NT2/D1 (cell line): ENCODE data around the gene AVL9.
"Not testable (repeated sequence)": the region's sequence is repeated elsewhere in the genome, so short reads cannot be mapped to it uniquely, and the experiment has no call there.

Experiments
- DNase-seq: peaks from one replicate; pipeline ENCODE4 v3.0.0-alpha.2; 2011; ENCODE audit warnings: low read depth, low spot score
- H3K27me3 ChIP-seq: 2 replicates; pipeline ENCODE4 v1.6.0; 2011; ENCODE audit warnings: mild to moderate bottlenecking; ENCODE audit not compliant: insufficient read length, insufficient read depth
- H3K36me3 ChIP-seq: 2 replicates; pipeline ENCODE4 v1.6.1; 2011; ENCODE audit warnings: mild to moderate bottlenecking, low read length, mixed read lengths; ENCODE audit not compliant: insufficient read depth, insufficient read length
- H3K4me1 ChIP-seq: 2 replicates; pipeline ENCODE4 v1.5.1; 2011; ENCODE audit not compliant: insufficient read depth, insufficient read length
- H3K4me3 ChIP-seq: 2 replicates; pipeline ENCODE4 v1.5.1; 2011; ENCODE audit warnings: low read depth; ENCODE audit not compliant: insufficient read length
- H3K9ac ChIP-seq: 2 replicates; pipeline ENCODE4 v1.6.0; 2011; ENCODE audit warnings: low read depth; ENCODE audit not compliant: insufficient read length
- H3K9me3 ChIP-seq: 2 replicates; pipeline ENCODE4 v1.5.1; 2011; ENCODE audit warnings: mild to moderate bottlenecking, low read length; ENCODE audit not compliant: insufficient read depth

AVL9 gene

DNA sequence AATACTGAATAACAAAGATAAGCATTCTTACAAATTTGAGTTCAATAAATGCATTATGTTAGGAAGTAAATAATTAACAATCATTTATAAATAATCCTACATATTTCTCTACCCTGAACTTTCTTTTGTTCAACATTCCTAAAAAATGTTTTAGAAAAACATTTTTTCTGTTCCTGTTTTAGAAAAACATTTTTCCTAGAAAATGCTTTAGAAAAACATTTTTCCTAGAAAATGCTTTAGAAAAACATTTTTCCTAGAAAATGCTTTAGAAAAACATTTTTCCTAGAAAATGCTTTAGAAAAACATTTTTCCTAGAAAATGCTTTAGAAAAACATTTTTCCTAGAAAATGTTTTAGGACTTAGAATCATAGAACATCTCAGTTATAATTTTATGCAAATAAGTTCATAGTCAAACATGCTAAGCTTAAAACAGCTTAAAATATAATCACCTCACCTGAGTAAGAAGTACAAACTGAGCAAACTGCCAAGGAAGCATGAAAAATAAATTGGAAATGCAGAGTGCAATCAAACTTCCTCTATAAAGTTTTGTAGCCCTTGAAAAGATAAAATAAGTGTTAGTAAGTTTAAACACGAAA, 139.6 kb downstream of the AVL9 start:
- H3K4me1 ChIP-seq, DNase-seq, H3K9ac ChIP-seq, H3K27me3 ChIP-seq, H3K4me3 ChIP-seq, H3K9me3 ChIP-seq, H3K36me3 ChIP-seq: not testable (repeated sequence)

DNA sequence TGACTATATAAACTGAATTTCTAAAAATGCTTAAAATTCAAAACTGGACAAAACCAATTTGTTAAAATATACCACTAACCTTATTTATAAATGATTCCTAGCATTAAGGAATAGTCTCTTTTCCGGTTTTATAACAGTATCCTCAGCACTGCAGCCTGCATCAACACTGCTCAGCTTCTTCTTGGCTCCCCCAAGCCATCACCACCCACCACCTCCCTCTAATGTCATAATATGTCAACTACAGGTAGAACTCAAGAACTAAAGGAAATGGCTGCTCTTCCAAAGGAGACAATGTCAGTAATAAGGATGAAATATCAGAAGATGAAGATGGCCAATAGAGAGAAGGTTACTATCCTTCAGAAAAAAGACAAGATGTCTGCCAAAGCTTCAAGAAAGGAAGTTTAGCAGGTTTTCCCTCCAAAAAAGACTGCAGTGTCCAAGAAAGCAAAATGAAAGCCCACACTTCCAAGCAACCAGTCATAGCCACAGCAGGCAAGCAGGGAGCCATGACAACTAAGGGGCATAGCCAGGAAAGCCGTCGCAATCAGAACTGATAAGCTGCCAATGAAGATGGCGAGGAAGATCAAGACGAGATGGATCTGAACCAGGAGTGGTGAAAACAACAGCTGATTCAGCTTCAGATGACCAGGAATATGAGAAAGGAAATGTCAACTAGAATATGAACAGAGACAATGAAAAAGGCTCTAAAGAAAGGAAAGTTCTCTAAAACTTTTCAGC, 141.6 kb downstream of the AVL9 start:
- not testable (repeated sequence) for H3K9me3 ChIP-seq, H3K4me1 ChIP-seq, H3K27me3 ChIP-seq, H3K4me3 ChIP-seq, H3K9ac ChIP-seq, DNase-seq, H3K36me3 ChIP-seq

DNA sequence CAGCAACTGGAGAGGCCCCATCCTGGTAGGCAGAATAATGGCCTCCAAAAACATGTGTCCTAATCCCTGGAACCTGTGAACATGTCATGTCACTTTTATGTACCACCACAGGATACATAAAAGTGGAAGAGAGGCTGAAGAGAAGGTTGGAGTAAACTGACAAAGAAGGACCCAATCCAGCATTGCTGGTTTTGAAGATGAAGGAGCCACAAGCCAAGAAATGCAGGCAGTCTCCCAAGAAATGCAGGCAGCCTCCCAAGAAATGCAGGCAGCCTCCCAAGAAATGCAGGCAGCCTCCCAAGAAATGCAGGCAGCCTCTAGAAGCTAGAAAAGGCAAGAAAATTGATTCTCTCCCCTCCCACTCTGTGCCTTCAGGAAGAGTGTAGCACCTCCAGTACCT, 142.3 kb downstream of the AVL9 start:
- not testable (repeated sequence) for H3K4me3 ChIP-seq, H3K27me3 ChIP-seq, H3K9me3 ChIP-seq, H3K4me1 ChIP-seq, H3K9ac ChIP-seq, DNase-seq, H3K36me3 ChIP-seq
